Cerebellar cortex (tissue), 1 donor: ENCODE results near the gene FOXD3.
A peak's percentile ranks its signal among the peaks of the same experiment; 100 is the strongest.
"Not testable (repeated sequence)": the region's sequence is repeated elsewhere in the genome, so short reads cannot be mapped to it uniquely, and the experiment has no call there.

ENCODE experiments used
- DNase-seq: peaks from one replicate; pipeline ENCODE4 v3.0.0-alpha.2; 2015; ENCODE audit warnings: low spot score

The FOXD3 gene

GRCh38 chr1:63321066-63321784 lies 1.1 kb upstream of the FOXD3 start:
- DNase-seq: no peak

GRCh38 chr1:63321785-63322113 lies 618 bp upstream of the FOXD3 start:
- DNase-seq: no peak

GRCh38 chr1:63322944-63323864 lies 837 bp downstream of the FOXD3 start:
- no peak for DNase-seq

- DNase-seq: no peak
These were observed 1.8 kb downstream of the FOXD3 start for GRCh38 chr1:63323865-63324778.

- DNase-seq: no peak
These were observed 2.4 kb downstream of the FOXD3 start for GRCh38 chr1:63324779-63325119.

- DNase-seq: no peak
These were observed 3.1 kb downstream of the FOXD3 start for GRCh38 chr1:63325279-63325985.

- DNase-seq: no peak
These were observed 3.7 kb downstream of the FOXD3 start for GRCh38 chr1:63326106-63326472.

- DNase-seq: peak; percentile 16
These were observed 4.4 kb downstream of the FOXD3 start for GRCh38 chr1:63326473-63327380.

GRCh38 chr1:63327417-63328054 lies 5.2 kb downstream of the FOXD3 start:
- peak; percentile 40 for DNase-seq

GRCh38 chr1:63328122-63328521 lies 5.8 kb downstream of the FOXD3 start:
- no peak for DNase-seq

GRCh38 chr1:63328781-63329180 lies 6.4 kb downstream of the FOXD3 start:
- DNase-seq: no peak

GRCh38 chr1:63329621-63330330 lies 7.4 kb downstream of the FOXD3 start:
- no peak for DNase-seq

GRCh38 chr1:63330331-63330916 lies 8.1 kb downstream of the FOXD3 start:
- no peak for DNase-seq

GRCh38 chr1:63342402-63342801 lies 20.0 kb downstream of the FOXD3 start:
- no peak for DNase-seq

- no peak for DNase-seq
These were observed 21.6 kb downstream of the FOXD3 start for GRCh38 chr1:63343922-63344321.

GRCh38 chr1:63350320-63350719 lies 28.0 kb downstream of the FOXD3 start:
- no peak for DNase-seq

- no peak for DNase-seq
These were observed 30.4 kb downstream of the FOXD3 start for GRCh38 chr1:63352736-63353135.

GRCh38 chr1:63356234-63356633 lies 33.9 kb downstream of the FOXD3 start:
- not testable (repeated sequence) for DNase-seq

GRCh38 chr1:63359561-63359960 lies 37.2 kb downstream of the FOXD3 start:
- no peak for DNase-seq
